ENCODE data around the gene KRT33A. TPM values are rescaled to one million over a fixed set of nuclear protein-coding genes. Genes with fewer than 3 reads are reported as not detected.
A peak's percentile ranks its signal among the peaks of the same experiment; 100 is the strongest.
"Not testable (repeated sequence)": the region's sequence is repeated elsewhere in the genome, so short reads cannot be mapped to it uniquely, and the experiment has no call there.

KRT33A gene
- polyA plus RNA-seq, 3 donors, result not detected

DNA sequence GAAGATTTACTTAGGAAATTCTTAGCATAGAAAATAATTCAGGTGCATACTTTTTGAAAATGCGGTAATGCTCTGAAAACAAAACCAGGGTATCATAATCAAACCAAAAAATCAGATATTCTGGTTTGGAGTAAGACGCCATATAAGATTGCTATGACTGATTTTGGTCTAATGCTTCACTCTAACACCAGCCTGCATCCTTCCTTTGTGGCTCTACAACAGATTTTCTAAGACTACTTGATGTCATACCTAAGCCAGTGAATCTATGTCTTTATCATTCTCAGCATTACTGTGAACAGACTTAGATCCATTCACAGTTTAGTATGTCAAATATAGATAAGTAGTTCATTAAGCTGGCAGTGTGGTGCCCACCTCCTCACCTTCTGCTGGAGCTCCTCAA lies 18.4 kb upstream of the KRT33A start:
- DNase-seq (ENCODE audit: extremely low read depth in 1 of 11, low read depth in 9 of 11, low spot score in 4 of 11), result no peak

DNA sequence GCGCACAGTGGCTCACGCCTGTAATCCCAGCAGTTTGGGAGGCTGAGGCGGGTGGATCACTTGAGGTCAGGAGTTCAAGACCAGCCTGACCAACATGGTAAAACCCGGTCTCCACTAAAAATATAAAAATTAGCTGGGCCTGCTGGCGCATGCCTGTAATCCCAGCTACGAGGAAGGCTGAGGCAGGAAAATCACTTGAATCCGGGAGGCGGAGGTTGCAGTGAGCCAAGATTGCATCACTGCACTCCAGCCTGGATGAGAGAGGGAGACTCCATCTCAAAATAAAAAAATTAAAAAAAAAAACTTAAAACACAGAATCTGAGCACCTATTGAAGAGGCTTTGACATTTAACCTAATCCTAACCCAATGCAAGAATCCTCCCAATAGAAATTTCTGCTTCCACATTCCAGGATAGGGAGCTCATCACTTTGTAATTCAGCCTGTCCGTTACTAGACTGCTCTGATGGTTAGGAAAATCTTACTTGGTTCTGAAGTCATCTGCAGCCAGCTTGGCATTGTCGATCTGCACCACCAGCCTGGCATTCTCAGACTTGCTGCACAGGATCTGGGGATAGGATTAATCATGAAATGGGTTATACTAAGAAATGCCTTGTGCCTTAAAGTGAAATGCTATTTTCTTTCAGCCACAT lies 16.9 kb upstream of the KRT33A start:
- DNase-seq (ENCODE audit: extremely low read depth in 1 of 11, low read depth in 9 of 11, low spot score in 4 of 11), result no peak

DNA sequence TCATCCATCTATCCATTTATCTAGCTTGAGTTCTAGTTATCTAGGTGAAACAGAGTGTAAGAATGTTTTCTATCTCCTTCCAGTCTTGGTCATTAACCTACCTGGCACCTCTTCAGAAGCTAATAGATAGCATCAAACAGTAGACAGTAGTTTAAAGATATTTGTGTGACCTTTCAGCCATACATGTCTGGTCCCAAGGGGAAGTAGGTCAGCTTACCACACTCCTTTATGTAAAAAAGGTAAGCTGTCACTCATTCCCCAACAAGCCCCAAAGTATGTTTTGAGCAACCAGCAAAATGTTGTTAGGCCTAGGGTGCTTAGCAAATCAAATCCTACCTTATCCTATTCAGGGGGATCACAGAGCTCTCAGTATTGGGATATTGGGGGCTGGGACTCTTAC lies 15.4 kb upstream of the KRT33A start:
- DNase-seq (ENCODE audit: extremely low read depth in 1 of 11, low read depth in 9 of 11, low spot score in 4 of 11), result no peak

DNA sequence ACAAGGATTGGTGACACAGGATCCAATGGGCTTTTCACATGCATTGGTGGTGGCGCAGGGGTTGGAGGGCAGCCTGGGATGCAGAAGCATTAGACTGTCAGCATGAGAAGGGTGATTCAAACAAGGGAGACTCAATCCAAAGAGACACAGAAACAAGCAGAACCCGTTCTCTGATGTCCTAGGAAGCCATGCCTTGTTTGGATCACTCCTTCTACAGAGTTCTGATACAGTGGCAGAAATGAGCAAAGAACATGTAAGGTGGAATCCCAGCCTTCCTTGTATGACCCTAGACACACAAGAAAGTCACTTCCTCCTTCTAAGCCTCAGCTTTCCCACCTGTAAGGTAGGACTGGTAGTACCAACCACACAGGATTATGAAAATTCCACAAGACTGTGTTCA lies 13.3 kb upstream of the KRT33A start:
- no peak for DNase-seq (ENCODE audit: extremely low read depth in 1 of 11, low read depth in 9 of 11, low spot score in 4 of 11)

DNA sequence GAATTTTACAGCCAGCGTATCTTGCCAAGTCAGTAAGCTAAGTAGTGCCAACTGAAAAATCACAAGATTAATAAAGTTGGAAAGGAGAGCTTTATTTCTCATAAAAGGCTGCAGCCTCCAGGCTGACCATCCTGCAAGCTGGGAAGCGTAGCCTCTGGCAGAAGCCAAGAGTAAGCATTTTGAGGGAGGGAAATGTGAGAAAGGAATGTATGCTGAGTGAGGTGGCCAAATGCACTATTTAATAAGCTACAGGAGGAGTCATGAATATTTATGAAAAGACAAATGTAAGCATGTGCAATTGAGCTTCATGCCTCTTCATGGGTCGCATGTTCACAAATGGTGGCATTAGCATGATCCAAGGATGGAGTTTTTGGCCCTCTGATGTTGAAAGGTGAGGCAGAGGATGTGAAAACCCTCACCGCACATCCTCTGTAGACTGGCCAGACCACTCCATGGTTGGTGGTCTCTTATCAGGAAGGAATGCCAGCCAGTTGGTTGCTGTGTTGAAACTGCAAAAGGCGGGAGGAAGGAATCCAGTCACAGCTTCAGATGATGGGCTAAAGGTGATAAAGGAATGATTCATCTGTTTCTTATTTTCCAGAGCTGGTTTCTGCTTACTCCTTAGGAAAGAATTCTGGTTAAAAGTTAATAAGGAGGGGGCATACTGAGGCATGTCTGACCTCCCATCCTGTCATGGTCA lies 9.8 kb upstream of the KRT33A start:
- no peak for DNase-seq (ENCODE audit: extremely low read depth in 1 of 11, low read depth in 9 of 11, low spot score in 4 of 11)

DNA sequence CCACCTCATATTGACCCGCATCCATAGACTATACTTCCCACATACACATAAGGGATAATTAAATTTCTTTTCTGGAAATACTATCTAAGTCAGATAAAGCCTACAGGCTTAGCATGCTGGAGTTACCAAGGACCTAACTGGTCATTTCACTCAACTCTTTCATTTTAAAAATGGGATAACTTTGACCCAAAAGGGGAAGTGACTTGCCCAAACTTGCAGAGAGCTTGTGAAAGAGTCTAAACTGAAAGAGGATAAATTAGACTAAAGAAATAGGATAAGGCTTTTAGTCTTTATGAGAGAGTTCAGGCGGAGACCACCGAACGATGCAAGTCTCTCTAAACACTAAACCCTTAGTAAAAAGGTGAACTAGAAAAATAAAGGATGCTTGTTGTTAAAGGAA lies 3.9 kb upstream of the KRT33A start:
- no peak for DNase-seq (ENCODE audit: extremely low read depth in 1 of 11, low read depth in 9 of 11, low spot score in 4 of 11)

DNA sequence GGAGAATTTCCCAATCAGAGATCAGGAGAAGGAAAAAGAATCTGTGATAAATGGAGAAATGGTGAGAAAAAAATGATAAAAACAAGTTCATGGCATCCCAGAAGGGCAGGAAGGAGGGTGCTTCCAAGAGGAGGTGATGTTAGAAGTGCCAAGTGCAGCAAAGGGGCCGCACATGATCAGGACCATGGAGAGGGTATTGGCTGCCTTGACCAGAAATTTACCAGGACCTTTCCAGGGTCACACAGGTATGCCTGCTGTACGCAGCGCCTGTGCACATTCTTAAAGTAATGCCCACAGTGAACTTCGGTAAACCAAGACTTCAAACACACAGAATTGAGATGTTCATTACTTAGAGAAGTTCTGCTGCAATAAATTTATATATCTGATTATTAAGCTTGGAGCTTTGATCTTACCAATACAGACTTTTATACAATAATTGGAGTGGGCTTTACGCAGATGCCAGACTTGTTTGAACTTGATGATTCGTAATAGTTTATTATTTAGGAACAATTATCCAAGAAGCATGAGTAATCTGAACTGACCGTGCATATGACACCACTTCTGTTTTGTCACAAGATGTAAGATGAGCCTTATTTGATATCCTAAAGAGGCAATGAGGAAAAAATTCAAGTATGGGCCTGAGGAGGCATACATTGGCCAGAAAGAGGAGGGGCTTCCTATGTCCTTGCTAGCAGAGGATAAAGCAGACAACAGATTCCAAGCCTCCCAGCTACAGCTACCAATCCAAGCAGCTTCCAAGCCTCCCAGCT lies 2.2 kb upstream of the KRT33A start:
- no peak for DNase-seq (ENCODE audit: extremely low read depth in 1 of 11, low read depth in 9 of 11, low spot score in 4 of 11)

DNA sequence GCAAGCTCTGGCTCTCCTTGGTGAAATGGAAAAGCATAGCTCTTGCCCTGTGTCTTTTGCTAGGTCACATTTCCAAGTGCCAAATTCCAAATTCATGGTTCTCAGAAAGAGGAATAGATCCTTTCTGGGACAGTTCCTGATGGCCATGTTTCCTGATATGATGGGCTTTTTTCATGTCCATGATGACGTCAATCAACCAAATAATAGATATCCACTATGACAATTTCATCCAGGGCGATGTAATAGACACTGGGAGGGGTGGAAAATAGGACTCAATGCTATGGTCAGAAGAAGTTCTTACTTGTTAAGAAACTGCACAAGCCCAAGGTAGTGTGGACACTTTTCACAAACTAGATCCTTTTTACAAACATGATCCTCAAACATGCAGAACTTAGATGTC lies 549 bp upstream of the KRT33A start:
- DNase-seq (ENCODE audit: extremely low read depth in 1 of 11, low read depth in 9 of 11, low spot score in 4 of 11), result no peak

DNA sequence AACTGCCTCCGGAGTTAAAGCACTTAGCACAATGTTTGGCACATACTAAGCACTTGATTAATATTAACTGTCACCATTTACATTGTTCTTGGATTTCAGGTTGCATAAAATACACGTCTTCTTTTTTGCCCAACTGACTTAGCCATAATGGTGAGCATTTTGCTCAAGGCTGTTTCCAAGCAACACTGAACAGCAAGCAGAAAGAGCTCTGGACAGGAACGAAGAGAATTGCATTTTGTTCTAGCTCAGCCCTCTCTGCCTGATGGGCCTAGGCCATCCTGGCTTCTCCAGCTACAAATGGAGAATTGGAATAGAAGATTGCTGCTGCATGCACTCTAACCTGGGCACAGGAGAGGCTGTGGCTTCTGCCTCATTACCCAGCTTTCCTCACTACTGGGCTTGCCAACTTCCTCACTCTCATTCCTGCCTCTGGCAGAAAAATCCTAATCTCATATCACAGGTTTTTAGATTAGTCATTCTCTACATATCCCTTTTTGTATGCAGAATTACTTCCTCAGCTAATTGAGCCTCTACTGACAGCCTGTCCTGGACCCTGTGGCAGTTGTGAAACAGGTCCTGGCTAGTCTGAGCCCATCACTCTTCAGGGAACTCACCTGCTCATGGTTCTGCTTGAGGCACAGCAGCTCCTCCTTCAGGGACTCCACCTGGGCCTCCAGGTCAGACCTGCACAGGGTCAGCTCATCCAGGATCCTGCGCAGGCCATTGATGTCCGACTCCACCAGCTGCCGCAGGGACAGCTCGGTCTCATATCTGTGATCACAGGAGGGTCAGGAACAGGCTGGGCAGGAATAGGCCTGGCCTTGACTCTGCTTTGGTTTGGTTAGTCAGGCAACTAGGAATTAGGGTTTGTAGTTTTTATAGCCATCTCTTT lies 2.5 kb downstream of the KRT33A start:
- no peak for DNase-seq (ENCODE audit: extremely low read depth in 1 of 11, low read depth in 9 of 11, low spot score in 4 of 11)

DNA sequence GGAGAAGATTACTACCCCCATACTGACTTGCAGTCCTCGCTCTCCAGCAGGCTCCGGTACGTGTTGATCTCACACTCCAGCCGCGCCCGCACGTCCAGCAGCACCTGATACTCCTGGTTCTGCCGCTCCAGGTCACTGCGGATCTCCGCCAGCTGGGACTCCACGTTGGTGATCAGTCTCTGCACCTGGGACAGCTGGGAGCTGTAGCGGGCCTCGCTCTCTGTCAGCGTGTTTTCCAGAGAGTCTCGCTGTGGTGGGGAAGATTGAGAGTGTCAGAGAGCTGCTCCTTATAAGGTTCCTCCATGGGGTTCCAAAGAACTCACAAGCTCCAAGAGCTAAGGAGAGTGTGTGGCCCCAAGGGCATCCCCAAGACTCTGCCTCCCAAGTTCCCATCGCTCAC lies 4.2 kb downstream of the KRT33A start:
- DNase-seq (ENCODE audit: extremely low read depth in 1 of 11, low read depth in 9 of 11, low spot score in 4 of 11), result not testable (repeated sequence)

DNA sequence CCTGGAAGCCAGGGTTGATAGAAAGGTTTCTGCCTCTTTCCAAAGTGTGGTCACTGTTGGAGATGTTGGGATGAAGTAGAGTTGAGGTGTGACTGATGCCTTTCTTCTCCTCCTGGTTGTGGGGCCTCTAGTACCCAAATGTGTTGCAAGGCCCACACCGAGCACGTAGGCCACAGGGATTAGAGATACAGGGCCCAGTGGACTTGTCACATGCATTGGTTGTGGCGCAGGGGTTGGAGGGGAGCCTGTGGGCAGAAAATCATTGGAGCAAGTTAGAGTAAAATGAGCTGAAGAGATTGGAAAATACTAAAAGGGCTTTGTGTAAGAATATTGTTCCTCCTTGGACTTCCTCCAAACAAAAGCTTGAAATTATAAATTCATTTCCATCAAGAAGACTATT lies 4.6 kb downstream of the KRT33A start:
- no peak for DNase-seq (ENCODE audit: extremely low read depth in 1 of 11, low read depth in 9 of 11, low spot score in 4 of 11)

DNA sequence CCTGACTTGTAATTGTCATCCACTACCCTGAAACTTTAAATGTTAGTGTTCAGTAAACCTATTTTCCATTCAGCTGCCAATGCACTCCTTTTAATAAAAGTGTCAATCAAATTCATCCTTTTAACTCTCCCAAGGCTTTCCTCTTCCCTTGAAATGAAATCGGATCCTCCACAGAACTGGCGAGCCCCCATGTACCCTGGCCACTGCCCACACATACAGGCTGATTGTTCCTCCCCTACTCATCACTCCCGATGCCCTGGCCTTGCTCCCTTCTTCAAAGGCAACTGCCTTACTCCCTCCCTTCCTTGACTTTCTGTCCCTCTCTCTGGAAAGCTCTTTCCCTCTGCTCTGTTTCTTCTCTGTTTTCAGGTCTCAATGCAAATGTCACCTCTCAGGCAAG lies 7.6 kb downstream of the KRT33A start:
- peak in 5 of 11 donors; percentile 29 to 58 (median 35) for DNase-seq (ENCODE audit: extremely low read depth in 1 of 11, low read depth in 9 of 11, low spot score in 4 of 11)

DNA sequence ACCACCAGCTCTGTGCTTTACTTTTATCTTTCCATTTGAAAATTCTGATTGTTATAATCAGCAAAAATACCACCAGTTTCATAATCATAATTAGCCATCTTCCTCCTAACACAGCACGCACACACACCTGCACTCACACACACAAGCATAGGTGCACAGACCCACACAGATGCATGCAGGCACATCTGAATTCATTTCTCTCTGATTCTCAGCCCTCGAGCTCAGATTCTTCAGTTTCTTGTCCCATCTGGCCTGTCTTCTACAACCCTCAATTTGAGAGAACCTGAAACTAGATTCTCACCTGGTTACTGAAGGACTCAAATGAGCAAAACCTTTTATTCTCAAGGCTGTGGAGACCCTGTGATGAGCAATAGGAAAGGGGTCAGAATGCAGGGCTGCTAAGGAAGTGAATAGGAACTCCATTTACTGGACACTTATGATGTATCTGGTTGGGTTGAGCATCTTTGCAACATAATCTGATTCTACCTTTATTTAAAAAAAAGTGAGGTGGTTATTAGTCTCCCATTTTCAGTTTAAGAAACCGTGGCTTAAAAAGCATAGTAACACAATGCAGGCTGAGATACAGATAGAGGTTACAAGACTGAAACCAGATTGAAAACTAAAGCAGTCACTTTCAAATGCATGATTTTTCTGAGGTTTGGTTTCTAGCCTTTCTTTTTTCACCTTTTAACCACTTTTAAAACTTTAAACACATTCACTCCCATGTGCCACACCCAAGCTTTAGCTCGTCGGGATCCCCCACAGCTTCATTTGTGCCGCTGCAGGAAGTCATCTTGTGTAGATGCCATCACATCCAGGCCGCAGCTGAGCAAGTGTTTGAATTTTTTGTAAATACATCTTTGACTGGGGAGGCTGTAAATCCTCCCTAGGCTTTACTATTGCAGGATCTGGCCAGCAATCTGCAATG lies 9.4 kb downstream of the KRT33A start:
- no peak for DNase-seq (ENCODE audit: extremely low read depth in 1 of 11, low read depth in 9 of 11, low spot score in 4 of 11)

DNA sequence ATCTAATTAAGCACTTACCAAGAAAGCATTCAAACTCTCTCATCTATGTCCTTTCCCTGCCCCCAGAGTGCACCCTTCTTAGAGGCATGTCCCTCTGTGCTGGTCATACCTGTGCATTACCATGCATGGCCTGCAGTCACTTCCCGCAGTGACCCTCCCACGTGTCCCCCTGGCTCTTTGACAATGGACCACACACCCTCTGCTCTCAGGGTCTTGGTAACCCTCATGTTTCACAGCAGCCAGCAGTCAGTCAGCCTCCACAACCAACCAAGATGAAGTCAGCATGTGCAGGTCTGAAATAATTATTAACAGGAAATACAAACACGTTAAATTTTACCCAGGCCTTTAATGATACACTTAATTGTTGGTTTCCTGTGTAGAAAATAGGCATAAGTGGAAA lies 10.1 kb downstream of the KRT33A start:
- peak in 4 of 11 donors; percentile 31 to 61 (median 52) for DNase-seq (ENCODE audit: extremely low read depth in 1 of 11, low read depth in 9 of 11, low spot score in 4 of 11)

DNA sequence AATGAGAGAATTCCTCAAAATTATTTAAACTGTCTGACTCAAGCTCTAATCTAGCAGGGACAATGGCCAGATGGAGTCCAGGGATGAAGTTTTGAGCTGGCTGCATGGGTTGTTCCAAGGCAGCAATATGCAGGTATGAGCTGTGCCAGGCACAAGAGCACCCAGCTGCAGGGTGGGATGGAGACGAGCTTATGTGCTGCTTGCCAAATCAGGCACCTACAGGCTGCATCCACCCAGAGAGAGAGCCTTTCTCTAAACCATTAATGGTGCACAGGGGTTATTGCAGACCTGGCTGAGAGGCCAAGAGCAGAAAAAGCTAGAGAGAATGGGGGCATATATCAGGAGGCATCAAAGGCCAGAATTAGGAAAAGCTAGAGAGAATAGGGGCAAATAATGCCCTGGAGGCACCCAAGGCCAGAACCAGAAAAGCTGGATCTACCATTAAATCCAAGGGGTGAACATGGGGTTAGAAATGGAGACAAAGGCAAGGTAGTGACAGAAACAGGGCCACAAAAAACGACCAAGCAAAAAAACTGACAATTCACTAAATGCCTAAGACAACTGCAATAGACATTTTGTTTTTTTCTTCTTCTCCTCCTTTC lies 11.0 kb downstream of the KRT33A start:
- no peak for DNase-seq (ENCODE audit: extremely low read depth in 1 of 11, low read depth in 9 of 11, low spot score in 4 of 11)

DNA sequence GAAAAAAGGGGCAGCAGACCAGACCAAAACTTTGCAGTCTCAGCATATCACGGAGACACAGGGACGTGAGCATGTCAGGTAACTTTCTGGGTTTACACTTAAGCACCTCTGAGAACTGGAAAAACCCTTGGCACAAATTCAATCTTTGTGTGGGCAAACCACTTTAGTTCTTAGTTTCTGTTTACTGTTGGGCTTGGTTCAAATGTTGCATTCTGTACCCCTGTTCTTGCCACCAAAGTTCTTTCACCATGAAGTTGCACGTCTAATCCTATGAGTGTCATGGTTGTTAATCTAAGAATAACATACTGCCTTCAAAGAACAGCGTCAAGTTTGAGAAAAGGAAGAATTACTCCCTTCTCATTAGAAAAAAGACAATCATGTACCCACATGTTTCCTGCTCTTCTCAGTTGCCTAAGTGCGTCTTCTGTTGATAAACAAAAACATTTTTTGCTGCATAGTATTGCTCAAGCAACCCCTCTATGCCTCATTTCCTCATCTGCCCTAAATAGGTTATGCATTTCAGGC lies 11.6 kb downstream of the KRT33A start:
- no peak for DNase-seq (ENCODE audit: extremely low read depth in 1 of 11, low read depth in 9 of 11, low spot score in 4 of 11)

DNA sequence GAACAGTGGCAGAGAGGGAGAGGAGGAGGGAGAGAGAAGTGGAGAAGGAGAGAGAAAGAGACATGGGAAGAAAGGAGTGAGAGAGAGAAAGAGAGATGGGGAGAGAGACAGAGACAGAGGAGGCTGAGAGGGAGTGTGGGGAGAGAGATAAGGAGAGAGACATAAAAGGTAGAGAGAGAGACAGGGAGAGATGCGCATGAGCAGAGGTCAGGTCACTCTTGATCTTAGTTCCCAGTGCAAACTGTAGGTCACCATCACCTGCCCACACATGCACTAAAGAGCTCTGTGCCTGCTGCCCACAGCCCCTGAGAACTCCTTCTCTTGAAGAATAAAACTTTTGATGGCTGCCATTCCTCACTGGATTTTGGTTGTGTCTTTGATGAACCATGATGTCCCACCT lies 14.9 kb downstream of the KRT33A start:
- no peak for DNase-seq (ENCODE audit: extremely low read depth in 1 of 11, low read depth in 9 of 11, low spot score in 4 of 11)
